HS-5 (cell line): ENCODE data around the gene PCDHGB3.
"Not testable (repeated sequence)": the region's sequence is repeated elsewhere in the genome, so short reads cannot be mapped to it uniquely, and the experiment has no call there.

Source experiments
- DNase-seq: peaks from one replicate; pipeline ENCODE4 v3.0.0-alpha.2; 2012; ENCODE audit warnings: low read depth

The PCDHGB3 gene

DNA sequence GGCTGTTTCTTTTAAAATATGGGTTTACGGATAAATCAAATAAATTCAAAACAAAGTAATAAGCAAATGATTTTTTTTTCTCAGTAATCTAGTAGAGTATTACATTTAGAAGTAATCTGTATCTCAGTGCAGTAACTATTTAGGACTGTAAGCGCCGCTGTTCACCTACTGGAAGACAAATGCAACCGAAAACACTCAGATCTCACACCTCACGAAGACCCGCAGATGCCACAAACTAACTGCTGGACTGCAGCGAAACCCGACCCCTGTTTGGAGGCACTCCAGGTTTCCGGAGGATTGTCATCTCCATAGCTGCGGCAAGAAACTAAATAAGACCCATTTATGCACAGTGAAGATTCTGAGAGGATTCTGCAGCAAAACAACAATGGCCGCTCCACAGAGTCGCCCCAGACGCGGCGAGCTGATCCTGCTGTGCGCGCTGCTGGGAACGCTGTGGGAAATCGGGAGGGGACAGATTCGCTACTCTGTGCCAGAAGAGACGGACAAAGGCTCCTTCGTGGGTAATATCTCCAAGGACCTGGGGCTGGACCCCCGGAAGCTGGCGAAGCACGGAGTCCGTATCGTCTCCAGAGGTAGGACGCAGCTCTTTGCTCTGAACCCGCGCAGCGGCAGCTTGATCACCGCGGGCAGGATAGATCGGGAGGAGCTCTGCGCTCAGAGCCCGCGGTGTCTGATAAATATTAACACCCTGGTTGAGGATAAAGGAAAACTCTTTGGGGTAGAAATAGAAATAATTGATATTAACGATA is 22.6 kb downstream of the PCDHGB3 start, which contains the start of gene PCDHGA8:
Gene PCDHGA8 (plus strand): TSS at position 205 of the 770 bp plus-strand sequence. CDS start 181 bp downstream, at position 386.
- DNase-seq, result no peak

DNA sequence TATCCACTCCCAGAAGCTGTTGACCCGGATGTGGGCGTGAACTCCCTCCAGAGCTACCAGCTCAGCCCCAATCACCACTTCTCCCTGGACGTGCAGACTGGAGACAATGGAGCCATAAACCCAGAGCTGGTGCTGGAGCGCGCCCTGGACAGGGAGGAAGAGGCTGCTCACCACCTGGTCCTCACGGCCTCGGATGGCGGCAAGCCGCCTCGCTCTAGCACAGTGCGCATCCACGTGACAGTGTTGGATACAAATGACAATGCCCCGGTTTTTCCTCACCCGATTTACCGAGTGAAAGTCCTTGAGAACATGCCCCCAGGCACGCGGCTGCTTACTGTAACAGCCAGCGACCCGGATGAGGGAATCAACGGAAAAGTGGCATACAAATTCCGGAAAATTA is 23.2 kb downstream of the PCDHGB3 start:
- no peak for DNase-seq

DNA sequence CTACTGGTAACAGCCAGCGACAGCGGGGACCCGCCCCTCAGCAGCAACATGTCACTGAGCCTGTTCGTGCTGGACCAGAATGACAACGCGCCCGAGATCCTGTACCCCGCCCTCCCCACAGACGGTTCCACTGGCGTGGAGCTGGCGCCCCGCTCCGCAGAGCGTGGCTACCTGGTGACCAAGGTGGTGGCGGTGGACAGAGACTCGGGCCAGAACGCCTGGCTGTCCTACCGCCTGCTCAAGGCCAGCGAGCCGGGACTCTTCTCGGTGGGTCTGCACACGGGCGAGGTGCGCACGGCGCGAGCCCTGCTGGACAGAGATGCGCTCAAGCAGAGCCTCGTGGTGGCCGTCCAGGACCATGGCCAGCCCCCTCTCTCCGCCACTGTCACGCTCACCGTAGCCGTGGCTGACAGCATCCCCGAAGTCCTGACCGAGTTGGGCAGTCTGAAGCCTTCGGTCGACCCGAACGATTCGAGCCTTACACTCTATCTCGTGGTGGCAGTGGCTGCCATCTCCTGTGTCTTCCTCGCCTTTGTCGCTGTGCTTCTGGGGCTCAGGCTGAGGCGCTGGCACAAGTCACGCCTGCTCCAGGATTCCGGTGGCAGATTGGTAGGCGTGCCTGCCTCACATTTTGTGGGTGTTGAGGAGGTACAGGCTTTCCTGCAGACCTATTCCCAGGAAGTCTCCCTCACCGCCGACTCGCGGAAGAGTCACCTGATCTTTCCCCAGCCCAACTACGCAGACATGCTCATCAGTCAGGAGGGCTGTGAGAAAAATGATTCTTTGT is 24.6 kb downstream of the PCDHGB3 start:
- DNase-seq, result not testable (repeated sequence)

DNA sequence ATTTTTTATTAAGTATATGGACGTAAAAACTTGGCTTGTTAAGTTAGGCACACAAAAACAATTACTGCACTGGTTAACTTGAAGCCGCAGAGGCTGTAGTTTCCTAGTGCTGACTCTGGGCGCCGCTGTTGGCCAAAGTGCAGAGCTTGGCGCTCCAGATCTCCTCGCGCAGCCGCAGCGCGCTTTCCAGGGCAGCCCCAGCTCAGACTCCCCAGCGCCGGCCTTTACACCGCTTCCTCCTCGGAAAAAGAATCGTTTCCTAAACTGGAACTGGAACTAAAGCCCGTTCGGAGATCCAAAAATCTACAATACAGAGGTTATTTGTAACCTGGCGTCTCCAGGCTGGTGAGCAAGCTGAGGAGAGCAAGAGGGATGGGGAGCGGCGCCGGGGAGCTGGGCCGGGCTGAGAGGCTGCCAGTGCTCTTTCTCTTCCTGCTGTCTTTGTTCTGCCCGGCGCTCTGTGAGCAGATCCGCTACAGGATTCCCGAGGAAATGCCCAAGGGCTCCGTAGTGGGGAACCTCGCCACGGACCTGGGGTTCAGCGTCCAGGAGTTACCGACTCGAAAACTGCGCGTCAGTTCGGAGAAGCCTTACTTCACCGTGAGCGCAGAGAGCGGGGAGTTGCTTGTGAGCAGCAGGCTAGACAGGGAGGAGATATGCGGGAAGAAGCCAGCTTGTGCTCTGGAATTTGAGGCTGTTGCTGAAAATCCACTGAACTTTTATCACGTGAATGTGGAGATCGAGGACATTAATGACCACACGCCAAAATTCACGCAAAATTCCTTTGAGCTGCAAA is 27.9 kb downstream of the PCDHGB3 start, which contains the start of gene PCDHGB5:
Gene PCDHGB5 (plus strand): TSS at position 192 of the 796 bp plus-strand sequence. CDS start 181 bp downstream, at position 373.
- DNase-seq, result not testable (repeated sequence)

DNA sequence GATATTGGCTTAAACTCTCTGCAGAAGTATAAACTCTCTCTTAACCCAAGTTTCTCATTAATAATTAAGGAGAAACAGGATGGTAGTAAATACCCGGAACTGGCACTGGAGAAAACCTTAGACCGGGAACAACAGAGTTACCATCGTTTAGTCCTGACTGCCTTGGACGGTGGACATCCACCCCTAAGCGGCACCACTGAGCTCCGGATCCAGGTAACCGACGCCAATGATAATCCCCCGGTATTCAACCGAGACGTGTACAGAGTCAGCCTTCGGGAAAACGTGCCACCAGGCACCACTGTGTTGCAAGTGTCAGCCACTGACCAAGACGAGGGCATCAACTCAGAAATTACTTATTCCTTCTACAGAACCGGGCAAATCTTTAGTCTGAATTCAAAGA is 28.6 kb downstream of the PCDHGB3 start:
- DNase-seq, result no peak

DNA sequence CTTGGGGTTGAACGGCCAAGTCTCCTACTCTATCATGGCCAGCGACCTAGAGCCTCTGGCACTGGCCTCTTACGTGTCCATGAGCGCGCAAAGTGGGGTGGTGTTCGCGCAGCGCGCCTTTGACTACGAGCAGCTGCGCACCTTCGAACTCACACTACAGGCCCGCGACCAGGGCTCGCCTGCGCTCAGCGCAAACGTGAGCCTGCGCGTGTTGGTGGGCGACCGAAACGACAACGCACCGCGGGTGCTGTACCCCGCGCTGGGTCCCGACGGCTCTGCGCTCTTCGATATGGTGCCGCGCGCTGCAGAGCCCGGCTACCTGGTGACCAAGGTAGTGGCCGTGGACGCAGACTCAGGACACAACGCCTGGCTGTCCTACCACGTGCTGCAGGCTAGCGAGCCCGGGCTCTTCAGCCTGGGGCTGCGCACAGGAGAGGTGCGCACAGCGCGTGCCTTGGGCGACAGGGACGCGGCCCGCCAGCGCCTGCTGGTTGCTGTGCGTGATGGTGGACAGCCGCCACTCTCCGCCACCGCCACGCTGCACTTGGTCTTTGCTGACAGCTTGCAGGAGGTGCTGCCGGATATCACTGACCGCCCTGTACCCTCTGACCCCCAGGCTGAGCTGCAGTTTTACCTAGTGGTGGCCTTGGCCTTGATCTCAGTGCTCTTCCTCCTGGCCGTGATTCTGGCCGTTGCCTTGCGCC is 29.7 kb downstream of the PCDHGB3 start:
- DNase-seq, result no peak

DNA sequence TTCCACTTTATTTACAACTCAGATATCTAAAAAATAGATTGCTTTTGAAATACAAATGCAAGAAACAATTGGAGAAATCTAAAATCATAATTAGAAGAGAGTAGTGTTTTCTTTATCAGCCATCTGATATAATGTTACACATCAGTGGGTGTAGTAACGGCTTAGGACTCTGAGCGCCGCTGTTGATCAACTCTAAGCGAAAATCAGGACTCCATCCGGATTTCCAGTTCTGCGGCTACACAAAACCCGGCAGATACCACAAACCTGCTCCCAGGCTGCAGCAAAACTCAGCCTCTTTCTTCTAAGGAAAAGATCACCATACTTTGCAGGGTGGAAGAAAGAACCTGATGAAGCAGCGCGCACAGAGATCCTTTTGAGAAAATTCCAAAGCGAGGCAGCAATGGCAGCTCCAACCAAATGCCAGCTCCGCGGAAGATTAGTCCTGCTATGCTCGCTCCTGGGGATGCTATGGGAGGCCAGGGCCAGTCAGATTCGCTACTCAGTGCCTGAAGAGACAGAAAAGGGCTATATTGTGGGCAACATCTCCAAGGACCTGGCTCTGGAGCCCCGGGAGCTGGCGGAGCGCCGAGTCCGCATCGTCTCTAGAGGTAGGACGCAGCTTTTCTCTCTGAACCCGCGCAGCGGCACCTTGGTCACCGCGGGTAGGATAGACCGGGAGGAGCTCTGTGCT is 32.7 kb downstream of the PCDHGB3 start, which contains the start of gene PCDHGA9:
Gene PCDHGA9 (plus strand): TSS at position 226 of the 691 bp plus-strand sequence. CDS start 175 bp downstream, at position 401.
- no peak for DNase-seq

DNA sequence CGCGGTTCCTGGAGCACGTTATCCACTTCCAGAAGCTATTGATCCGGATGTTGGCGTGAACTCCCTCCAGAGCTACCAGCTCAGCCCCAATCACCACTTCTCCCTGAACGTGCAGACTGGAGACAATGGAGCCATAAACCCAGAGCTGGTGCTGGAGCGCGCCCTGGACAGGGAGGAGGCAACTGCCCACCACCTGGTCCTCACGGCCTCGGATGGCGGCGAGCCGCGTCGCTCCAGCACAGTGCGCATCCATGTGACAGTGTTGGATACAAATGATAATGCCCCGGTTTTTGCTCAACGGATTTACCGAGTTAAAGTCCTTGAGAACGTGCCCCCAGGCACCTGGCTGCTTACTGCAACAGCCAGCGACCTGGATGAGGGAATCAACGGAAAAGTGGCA is 33.3 kb downstream of the PCDHGB3 start:
- no peak for DNase-seq

DNA sequence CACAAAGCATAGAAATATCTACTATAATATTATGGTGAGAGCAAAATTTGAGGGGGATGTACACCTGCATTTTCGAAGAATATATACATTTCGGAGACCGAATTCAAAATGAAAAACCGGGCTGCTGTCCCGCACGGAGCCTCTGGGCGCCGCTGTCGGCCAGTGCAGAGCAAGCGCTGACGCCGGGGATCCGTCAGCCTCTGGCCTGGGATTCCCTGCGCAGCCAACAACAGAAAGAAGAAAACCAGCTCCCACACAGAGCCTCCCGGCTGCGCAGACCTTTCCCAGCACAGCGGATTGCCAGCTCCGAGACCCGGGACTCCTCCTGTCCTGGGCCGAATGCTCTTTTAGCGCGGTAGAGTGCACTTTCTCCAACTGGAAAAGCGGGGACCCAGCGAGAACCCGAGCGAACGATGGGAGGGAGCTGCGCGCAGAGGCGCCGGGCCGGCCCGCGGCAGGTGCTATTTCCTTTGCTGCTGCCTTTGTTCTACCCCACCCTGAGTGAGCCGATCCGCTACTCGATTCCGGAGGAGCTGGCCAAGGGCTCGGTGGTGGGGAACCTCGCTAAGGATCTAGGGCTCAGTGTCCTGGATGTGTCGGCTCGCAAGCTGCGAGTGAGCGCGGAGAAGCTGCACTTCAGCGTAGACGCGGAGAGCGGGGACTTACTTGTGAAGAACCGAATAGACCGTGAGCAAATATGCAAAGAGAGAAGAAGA is 37.9 kb downstream of the PCDHGB3 start, which contains the start of gene PCDHGB6:
Gene PCDHGB6 (plus strand): TSS at position 232 of the 716 bp plus-strand sequence. CDS start 182 bp downstream, at position 414.
- DNase-seq, result not testable (repeated sequence)

DNA sequence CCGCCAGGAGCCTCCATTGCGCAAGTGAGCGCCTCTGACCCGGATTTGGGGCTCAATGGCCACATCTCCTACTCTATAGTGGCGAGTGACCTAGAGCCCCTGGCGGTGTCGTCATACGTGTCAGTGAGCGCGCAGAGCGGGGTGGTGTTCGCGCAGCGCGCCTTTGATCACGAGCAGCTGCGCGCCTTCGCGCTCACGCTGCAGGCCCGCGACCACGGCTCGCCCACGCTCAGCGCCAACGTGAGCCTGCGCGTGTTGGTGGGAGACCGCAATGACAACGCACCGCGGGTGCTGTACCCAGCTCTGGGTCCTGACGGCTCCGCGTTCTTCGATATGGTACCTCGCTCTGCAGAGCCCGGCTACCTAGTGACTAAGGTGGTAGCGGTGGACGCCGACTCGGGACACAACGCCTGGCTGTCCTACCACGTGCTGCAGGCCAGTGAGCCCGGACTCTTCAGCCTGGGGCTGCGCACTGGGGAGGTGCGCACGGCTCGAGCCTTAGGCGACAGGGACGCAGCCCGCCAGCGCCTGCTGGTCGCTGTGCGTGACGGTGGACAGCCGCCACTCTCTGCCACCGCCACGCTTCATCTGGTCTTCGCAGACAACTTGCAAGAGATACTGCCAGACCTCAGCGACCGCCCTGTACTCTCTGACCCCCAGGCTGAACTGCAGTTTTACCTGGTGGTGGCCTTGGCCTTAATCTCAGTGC is 39.7 kb downstream of the PCDHGB3 start:
- no peak for DNase-seq

DNA sequence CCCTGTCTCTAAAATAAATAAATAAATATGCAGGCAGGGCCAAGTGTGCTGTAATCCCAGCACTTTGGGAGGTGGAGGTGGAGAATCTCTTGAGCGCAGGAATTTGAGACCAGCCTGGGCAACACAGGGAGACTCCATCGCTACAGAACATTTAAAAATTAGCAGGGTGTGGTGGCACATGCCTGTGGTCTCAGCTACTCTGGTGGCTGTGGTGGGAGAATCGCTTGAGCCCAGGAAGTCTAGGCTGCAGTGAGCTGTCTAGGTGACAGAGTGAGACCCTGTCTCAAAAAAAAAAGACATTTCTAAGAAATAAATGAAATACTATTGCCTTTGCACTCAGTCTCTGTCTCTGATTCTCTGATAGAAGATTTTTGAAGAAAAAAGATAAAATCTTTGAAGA is 41.5 kb downstream of the PCDHGB3 start:
- DNase-seq, result no peak

DNA sequence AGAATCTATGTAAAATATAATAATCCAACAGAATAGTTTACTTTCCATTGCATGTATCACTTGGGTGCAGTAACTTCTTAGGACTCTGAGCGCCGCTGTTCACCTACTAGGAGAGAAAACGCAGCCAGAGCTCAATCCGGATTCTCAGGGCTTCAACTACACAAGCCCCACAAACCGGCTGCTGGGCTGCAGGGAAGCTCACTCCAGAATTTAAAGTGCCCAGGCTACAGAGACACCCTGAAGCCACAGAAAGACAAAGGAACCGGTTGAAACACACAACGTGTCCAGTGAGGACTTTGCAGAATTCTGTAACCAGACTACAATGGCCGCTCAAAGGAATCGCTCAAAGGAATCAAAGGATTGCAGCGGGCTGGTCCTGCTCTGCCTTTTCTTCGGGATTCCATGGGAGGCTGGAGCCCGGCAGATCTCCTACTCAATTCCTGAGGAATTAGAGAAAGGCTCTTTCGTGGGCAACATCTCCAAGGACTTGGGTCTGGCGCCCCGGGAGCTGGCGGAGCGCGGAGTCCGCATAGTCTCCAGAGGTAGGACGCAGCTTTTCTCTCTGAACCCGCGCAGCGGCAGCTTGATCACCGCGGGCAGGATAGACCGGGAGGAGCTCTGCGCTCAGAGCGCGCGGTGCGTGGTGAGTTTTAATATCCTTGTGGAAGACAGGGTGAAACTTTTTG is 43.0 kb downstream of the PCDHGB3 start, which contains the start of gene PCDHGA10:
Gene PCDHGA10 (plus strand): TSS at position 134 of the 686 bp plus-strand sequence. CDS start 189 bp downstream, at position 323.
- DNase-seq, result no peak

DNA sequence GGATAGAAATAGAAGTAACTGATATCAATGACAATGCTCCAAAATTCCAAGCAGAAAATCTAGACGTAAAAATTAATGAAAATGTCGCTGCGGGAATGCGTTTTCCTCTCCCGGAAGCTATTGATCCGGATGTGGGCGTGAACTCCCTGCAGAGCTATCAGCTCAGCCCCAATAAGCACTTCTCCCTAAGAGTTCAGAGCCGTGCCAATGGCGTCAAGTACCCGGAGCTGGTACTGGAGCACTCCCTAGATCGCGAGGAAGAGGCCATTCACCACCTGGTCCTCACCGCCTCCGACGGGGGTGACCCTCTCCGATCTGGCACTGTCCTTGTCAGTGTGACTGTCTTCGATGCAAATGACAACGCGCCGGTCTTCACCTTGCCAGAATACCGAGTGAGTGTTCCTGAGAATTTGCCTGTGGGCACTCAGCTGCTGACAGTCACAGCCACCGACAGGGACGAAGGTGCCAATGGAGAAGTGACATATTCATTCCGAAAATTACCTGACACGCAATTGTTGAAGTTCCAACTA is 43.6 kb downstream of the PCDHGB3 start:
- no peak for DNase-seq

DNA sequence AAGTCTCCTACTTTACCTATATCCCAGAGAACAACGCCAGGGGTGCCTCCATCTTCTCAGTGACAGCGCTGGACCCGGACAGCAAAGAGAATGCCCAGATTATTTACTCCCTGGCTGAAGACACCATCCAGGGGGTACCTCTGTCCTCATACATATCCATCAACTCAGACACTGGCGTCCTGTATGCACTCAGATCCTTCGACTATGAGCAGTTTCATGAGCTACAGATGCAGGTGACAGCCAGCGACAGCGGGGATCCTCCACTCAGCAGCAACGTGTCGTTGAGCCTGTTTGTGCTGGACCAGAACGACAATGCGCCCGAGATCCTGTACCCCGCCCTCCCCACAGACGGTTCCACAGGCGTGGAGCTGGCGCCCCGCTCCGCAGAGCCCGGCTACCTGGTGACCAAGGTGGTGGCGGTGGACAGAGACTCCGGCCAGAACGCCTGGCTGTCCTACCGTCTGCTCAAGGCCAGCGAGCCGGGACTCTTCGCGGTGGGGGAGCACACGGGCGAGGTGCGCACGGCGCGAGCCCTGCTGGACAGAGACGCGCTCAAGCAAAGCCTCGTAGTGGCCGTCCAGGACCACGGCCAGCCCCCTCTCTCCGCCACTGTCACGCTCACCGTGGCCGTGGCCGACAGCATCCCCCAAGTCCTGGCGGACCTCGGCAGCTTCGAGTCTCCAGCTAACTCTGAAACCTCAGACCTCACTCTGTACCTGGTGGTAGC is 44.7 kb downstream of the PCDHGB3 start:
- not testable (repeated sequence) for DNase-seq

DNA sequence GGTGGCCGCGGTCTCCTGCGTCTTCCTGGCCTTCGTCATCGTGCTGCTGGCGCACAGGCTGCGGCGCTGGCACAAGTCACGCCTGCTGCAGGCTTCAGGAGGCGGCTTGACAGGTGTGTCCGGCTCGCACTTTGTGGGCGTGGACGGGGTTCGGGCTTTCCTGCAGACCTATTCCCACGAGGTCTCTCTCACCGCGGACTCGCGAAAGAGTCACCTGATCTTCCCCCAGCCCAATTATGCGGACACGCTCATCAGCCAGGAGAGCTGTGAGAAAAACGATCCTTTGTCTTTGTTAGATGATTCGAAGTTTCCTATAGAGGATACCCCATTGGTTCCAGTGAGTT is 45.2 kb downstream of the PCDHGB3 start:
- DNase-seq, result not testable (repeated sequence)

DNA sequence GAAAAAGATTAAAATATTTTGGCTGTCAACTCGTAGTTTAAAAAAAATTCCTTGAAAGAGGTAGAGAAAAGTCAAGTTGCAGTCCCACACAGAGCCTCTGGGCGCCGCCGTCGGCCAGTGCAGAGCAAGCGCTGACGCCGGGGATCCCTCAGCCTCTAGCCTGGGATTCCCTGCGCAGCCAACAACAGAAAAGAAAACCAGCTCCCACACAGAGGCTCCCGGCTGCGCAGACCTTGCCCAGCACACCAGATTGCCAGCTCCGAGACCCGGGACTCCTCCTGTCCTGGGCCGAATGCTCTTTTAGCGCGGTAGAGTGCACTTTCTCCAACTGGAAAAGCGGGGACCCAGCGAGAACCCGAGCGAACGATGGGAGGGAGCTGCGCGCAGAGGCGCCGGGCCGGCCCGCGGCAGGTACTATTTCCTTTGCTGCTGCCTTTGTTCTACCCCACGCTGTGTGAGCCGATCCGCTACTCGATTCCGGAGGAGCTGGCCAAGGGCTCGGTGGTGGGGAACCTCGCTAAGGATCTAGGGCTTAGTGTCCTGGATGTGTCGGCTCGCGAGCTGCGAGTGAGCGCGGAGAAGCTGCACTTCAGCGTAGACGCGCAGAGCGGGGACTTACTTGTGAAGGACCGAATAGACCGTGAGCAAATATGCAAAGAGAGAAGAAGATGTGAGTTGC is 47.6 kb downstream of the PCDHGB3 start, which contains the start of gene PCDHGB7:
Gene PCDHGB7 (plus strand): TSS at position 184 of the 679 bp plus-strand sequence. CDS start 183 bp downstream, at position 367.
- not testable (repeated sequence) for DNase-seq
